HG02642 (cell line): Measurements from ENCODE around the gene ATXN8OS.
"Not testable (repeated sequence)": the region's sequence is repeated elsewhere in the genome, so short reads cannot be mapped to it uniquely, and the experiment has no call there.

Experiments
- ATAC-seq: cut with Tn5 transposase; IDR thresholded peaks from one replicate; pipeline ENCODE4 v1.9.1; 2021; ENCODE audit warnings: mild to moderate bottlenecking; ENCODE audit not compliant: unreplicated experiment, poor library complexity

Gene ATXN8OS

DNA sequence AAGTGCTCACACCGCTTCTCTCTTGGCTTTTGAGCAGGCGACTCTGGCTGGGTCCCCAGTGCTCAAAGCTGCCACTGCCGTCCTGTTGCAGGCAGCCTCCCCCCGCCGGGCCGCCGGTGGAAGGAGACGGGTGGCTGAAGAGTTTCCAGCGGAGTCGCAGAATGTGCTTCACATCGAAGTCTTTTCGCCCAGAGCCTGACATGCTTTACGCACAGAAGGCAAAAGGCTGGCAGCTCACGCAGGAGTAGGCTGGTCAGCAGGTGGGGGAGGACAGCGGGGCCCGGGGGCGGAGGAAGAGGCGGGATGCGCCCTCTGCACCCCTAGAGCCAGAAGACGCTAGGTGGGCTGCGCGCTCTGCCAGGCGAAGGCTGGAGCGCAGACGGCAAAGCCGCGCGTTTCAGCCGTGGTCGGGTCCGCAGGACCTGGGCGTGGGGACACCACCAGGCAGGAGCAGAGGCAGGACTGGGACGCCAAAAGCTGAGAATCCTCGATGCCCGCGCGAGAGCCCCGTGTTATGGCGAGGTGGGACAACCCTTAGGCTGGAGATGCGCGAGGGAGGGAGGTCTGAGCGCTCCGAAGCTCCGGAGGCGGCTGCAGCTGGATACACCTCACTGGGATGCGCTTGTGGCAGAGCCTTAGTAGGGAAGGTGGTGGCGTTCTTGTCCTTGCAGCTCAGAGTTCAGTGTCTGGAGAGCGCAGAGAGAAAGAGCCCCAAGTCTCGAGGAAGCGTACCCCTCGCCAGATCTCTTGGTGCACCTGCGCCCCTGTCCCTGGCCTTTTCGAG is at the start of gene ATXN8OS:
ATXN8OS (plus strand) TSS at position 329 of the 784 bp plus-strand sequence.
- no peak for ATAC-seq

DNA sequence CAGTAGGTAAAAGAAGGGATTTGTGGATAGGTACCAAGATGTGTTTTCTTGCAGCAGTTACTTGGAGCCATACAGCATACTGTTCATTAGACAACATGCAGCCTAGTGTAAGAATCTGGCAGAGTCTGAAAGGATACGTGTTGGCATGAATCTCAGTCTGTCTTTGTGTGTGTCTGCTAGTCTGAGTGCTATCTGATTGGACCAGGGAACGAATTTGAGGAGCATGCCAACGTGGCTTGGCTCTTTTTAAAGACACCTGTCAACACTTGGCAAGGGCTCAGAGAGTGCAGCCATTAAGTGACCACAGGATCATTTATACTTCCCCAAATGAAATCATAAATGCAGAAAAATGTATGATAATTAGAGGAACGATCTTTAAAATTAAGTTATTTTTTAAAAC is 27.6 kb upstream of the ATXN8OS start:
- ATAC-seq, result no peak

GRCh38 chr13:70087247-70087646 is 20.4 kb upstream of the ATXN8OS start:
- ATAC-seq, result no peak

DNA sequence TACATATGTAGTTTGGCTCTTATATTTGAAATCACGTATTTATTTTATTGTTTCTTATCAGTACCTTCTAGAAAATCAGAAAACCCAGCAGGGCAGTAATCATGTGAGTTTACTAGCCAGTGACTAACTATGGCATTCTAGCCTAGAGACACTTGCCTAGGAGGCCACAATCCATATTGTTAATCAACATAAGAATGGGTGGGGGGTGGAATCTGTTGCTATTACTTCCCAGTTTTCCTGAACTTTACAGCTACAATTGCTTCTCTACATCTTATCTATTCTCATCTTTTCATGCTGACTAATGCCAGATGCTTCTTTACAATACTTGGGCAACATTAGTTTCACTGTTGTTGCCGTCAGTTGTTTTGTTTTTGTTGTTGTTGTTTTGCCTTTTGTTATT is 18.7 kb upstream of the ATXN8OS start:
- no peak for ATAC-seq

GRCh38 chr13:70090036-70090723 is 17.4 kb upstream of the ATXN8OS start:
- ATAC-seq, result peak; percentile 61

DNA sequence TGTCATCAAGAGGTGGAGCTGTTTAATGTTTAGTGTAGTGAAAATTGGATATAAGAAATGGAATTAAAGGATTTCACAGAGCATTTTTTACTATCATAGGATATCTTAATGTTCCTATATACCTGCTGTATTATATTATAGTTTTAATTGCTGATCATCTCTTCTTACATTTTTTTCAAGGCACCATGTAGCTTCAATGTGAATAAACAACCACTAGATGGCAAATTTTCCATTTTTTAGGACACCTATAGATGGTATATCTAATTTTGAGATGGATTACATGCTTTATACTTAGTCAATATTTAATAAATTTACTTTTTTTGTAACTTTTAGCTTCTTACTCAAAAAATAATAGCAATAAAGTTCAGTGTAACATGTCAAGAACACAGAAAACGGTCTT is 9.0 kb upstream of the ATXN8OS start:
- ATAC-seq, result no peak

- ATAC-seq, result no peak
Measured at GRCh38 chr13:70104481-70104880, 3.1 kb upstream of the ATXN8OS start.

GRCh38 chr13:70107125-70107497 is 515 bp upstream of the ATXN8OS start:
- no peak for ATAC-seq

DNA sequence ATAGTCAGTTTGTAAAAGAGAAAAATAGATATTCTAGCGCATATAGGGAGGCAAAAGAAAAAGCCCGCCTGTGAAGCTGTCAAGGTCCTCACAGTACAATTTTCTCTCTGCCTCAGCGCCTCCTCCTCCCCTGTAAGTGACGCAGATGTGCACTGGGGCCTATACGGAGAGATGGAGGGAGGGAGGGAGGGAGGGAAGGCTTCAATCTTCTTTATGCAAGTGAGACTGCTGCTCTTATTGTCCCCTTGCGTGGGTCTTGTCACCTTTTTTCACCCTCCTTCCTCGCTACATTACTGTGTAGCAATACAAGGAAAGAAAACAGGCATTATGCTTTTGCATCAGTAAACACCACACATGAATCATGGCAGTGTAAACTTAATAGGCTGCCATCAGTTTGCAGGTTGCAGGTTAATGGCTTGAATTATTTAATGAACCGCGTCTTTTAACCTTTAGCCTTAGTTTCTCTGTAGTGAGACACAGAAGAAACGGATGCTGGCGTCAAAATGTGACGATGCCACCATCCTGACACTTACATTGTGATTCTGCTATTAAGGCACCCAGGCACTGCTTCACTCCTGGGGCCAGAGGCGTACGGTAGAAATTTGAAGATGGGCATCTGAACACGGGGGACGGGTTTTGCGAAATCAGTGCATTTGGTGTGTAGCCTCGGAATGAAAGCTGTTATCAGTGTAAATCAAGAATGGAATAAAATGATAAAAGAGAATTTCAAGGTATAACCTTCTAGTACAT is 905 bp downstream of the ATXN8OS start, which contains the start of gene KLHL1:
KLHL1 (minus strand) TSS at position 97 of the 750 bp plus-strand sequence. CDS start 753 bp downstream, outside the sequence.
- no peak for ATAC-seq

GRCh38 chr13:70117338-70117905 is 9.8 kb downstream of the ATXN8OS start:
- ATAC-seq, result no peak

DNA sequence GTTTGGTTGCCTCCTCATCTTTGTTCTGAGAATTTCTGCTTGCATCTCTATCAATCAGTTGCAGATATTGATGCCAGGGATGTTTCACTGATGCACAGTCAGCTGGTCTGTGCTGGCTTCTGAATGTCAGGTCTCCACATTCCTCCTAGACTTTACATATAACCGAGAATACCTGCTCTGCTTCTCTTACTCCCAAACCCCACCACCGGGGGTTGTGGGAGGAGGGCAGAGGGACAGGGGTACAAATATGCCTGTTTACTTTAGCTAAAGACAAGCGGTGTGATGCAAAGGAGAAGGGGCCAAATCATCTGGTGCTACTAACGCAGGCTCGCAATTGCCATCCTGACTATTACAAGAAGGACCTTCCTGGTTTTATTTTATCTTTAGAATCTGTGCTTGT is 18.1 kb downstream of the ATXN8OS start:
- no peak for ATAC-seq

- no peak for ATAC-seq
Measured at GRCh38 chr13:70128098-70128497, 20.5 kb downstream of the ATXN8OS start.

DNA sequence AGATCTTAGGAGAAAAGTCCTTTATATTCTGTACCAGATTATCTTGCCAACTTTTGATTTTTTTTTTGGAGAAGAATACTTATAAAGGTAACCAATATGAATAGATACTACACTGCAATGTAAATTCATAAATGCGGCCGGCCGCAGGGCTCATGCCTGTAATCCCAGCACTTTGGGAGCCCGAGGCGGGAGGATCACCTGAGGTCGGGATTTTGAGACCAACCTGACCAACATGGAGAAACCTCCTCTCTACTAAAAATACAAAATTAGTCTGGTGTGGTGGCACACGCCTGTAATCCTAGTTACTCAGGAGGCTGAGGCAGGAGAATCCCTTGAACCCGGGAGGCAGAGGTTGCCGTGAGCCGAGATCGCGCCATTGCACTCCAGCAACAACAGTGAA is 35.0 kb downstream of the ATXN8OS start:
- ATAC-seq, result not testable (repeated sequence)

DNA sequence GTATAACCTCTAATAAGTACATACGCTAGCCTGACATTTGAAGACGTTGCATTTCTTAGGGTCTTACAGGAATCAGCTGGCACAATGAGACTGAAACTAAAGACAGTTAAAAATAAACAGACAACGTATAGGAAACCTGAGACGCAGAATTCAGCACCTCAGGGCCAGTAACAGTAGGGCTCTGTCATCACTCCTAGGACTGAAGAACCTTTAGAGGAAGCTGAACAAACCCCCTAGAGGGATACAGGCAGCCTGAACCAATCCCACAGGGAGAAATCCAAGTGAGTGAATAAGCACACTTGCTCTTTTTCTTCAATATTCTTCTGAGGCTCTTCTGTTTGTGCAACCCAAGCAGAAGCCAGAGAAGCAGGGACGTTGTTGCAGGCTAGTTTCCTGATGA is 54.5 kb downstream of the ATXN8OS start:
- no peak for ATAC-seq

GRCh38 chr13:70170689-70171088 is 63.1 kb downstream of the ATXN8OS start:
- no peak for ATAC-seq

- ATAC-seq, result no peak
Measured at GRCh38 chr13:70171151-70171550, 63.5 kb downstream of the ATXN8OS start.

DNA sequence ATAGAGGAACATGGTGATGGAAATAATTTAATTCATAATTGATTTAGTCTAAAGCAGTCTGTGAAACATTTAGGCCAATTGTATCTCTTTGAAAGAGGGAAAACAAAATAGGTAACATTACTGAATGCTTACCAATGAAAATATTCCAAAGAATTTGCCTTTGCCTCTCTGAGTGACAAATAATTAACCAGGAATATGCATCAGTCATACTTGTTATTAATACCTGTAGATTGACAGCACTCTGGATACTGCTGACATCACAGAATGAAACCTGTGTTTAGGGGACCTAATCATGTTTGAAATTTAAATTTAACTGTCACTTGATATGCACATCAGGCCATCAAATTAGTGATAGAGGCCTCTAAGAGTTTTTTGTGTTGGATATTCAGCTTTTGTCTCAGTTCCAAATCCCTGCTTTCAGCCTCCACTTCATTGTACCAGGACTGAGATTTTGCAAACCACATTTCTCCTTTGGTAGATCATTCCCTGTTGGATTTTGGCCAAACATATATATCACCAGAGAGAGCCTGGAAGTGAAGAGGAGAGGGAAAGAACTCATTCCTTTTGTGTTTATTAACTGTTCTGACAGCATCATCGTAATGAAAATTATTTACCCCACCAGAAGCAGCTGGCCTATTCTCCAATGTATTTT is 65.4 kb downstream of the ATXN8OS start:
- no peak for ATAC-seq

- no peak for ATAC-seq
Measured at GRCh38 chr13:70173598-70173959, 66.0 kb downstream of the ATXN8OS start.

GRCh38 chr13:70178346-70178745 is 70.7 kb downstream of the ATXN8OS start:
- ATAC-seq, result no peak
